Tibial nerve (tissue), 4 donors: Measurements from ENCODE around the gene LRWD1. TPM values are rescaled to one million over a fixed set of nuclear protein-coding genes. Genes with fewer than 3 reads are reported as not detected.
"Not testable (repeated sequence)": the region's sequence is repeated elsewhere in the genome, so short reads cannot be mapped to it uniquely, and the experiment has no call there.

Experiments used
- DNase-seq, 2 donors: peaks; one replicate each; pipeline ENCODE4 v3.0.0-alpha.2; 2019; ENCODE audit warnings: low spot score in 2 of 2
- H3K27ac ChIP-seq, 4 donors: fragments of 200-600 bp; sonication (generic) in 3 of 4; one replicate each; pipeline ENCODE4 v1.5.1; 2017 to 2019; ENCODE audit warnings: mild to moderate bottlenecking in 1 of 4
- H3K27me3 ChIP-seq, 2 donors: fragments of 200-600 bp; sonication (generic) in 1 of 2; one replicate each; pipeline versions ENCODE4 v1.5.1 to v1.6.0; 2017 to 2019
- H3K36me3 ChIP-seq, 3 donors: fragments of 200-600 bp; sonication (generic); one replicate each; pipeline ENCODE4 v1.5.1; 2018 to 2019
- H3K4me1 ChIP-seq, 4 donors: fragments of 200-600 bp; sonication (generic) in 3 of 4; one replicate each; pipeline ENCODE4 v1.5.1; 2017 to 2019
- H3K4me3 ChIP-seq, 4 donors: fragments of 200-600 bp; sonication (generic) in 3 of 4; one replicate each; pipeline ENCODE4 v1.5.1; 2017 to 2019; ENCODE audit warnings: mild to moderate bottlenecking in 1 of 4, moderate library complexity in 1 of 4
- H3K9me3 ChIP-seq, 4 donors: fragments of 200-600 bp; sonication (generic) in 3 of 4; one replicate each; pipeline ENCODE4 v1.5.1; 2017 to 2019
- EP300 ChIP-seq, 2 donors: sonication (generic); formaldehyde crosslinking; IDR thresholded peaks; one replicate each; pipeline ENCODE4 v1.6.1; 2017; ENCODE audit warnings: antibody characterized with exemption in 2 of 2, mild to moderate bottlenecking in 1 of 2
- POLR2A ChIP-seq, 2 donors: fragments of 450-650 bp; IDR thresholded peaks; one replicate each; pipeline ENCODE4 v1.6.1; 2017; ENCODE audit warnings: antibody characterized with exemption in 2 of 2, mild to moderate bottlenecking in 2 of 2, moderate library complexity in 2 of 2
- WGBS, 2 donors: methylation state at CpG; one replicate each; pipeline ENCODE4 v1.1.5; 2018; 5-methylcytosine and 5-hydroxymethylcytosine counted together
- total RNA-seq, 4 donors: library from RNA; depleted of rRNA; stranded (reverse); fragments of >200 nt; gene quantifications; one replicate each; pipeline ENCODE4 v1.1.0, GENCODE V29; 2016
- TF ChIP-seq, protein P1 (sequence below), 5 experiments: fragments of 200-600 bp in 3 of 5; fragments of 450-650 bp in 2 of 5; sonication (generic) in 3 of 5; IDR thresholded peaks; one replicate each; pipeline ENCODE4 v1.5.1; 2016 to 2019; ENCODE audit warnings: antibody characterized with exemption in 5 of 5, mild to moderate bottlenecking in 3 of 5, moderate library complexity in 2 of 5

LRWD1 gene
- total RNA-seq, 4 donors from 2014 or later, result 14.6 to 41.4 (median 28.2) TPM

GRCh38 chr7:102478314-102479208, 13.8 kb downstream of the LRWD1 start, which contains the start of gene POLR2J:
TSS of gene POLR2J (minus strand) at chr7:102478922. CDS start at chr7:102478860, 62 bp downstream.
- H3K27ac ChIP-seq, result peak within 1 kb of the TSS in 2 of 4 donors; percentile 50 to 66
- peak within 1 kb of the TSS; percentile 40 to 60 (median 46) for H3K4me3 ChIP-seq
- peaks cover 0 to 12% (median 0%) of the 10 kb centered on the region in 3 donors for H3K36me3 ChIP-seq
- peak; percentile 43 to 89 for DNase-seq
- TF ChIP-seq EP300 (IDR thresholded peaks at IDR 0.05), result peak in 1 of 2 donors; percentile 57
- TF ChIP-seq, protein P1, sequence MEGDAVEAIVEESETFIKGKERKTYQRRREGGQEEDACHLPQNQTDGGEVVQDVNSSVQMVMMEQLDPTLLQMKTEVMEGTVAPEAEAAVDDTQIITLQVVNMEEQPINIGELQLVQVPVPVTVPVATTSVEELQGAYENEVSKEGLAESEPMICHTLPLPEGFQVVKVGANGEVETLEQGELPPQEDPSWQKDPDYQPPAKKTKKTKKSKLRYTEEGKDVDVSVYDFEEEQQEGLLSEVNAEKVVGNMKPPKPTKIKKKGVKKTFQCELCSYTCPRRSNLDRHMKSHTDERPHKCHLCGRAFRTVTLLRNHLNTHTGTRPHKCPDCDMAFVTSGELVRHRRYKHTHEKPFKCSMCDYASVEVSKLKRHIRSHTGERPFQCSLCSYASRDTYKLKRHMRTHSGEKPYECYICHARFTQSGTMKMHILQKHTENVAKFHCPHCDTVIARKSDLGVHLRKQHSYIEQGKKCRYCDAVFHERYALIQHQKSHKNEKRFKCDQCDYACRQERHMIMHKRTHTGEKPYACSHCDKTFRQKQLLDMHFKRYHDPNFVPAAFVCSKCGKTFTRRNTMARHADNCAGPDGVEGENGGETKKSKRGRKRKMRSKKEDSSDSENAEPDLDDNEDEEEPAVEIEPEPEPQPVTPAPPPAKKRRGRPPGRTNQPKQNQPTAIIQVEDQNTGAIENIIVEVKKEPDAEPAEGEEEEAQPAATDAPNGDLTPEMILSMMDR (IDR thresholded peaks at IDR 0.05), result peak; percentile 29 to 68 (median 66)
- TF ChIP-seq POLR2A (IDR thresholded peaks at IDR 0.05), result peak in 1 of 2 donors; percentile 29
- WGBS, 2 donors, result 0% methylated on average over 1 to 6 of the region's 72 CpGs
- not testable (repeated sequence) for H3K4me1 ChIP-seq, H3K27me3 ChIP-seq, H3K9me3 ChIP-seq

DNA sequence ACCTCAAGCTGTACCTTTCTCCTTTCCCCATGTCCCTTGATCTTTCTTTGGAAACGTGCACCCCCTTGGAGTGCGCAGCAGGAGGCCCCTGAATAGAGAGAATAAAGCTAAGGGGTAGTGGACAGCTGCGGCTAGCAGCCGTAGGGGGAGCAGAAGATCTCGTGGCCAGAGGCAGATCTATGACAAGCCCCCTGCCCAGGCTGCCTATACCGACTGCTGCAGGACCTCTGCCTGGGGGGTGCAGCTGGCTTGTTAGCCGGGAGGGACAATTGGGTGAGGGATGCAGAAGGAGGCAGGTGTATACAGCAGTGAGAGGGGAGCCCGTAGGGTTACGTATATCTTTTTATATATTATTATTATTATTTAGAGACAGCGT, 14.4 kb downstream of the LRWD1 start:
- not testable (repeated sequence) for H3K4me1 ChIP-seq, H3K36me3 ChIP-seq, H3K9me3 ChIP-seq, H3K27me3 ChIP-seq, H3K4me3 ChIP-seq, DNase-seq, H3K27ac ChIP-seq
- WGBS, 2 donors, result 33 to 57% methylated on average over 1 of the region's 10 CpGs

DNA sequence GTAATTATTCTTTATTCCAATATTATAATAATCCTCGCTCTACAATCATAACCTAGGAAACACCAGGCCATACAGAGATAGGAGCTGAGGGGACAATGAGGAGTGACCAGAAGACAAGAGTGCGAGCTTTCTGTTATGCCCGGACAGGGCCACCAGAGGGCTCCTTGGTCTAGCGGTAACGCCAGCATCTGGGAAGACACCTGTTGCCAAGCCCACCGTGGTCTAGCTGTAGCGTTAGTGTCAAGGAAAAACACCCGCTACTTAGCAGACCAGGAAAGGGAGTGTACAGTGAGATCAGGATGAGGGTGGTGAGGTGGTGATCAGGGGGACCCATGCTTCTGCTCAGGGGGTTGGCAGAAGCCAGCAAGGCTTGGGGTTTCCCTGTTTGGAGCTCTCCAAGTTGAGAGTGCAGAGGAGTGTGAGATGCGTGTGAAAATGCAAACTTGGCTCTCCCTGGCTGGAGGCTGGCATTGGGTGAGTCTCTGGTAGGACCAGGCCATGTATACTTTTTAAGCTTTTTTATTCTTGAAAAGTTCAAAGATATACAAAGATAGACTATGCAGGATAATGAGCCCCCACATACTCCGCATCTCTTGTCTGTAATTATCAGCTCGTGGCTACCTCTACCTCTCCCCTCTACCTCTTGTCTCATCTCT, 15.3 kb downstream of the LRWD1 start:
- H3K4me3 ChIP-seq, H3K27ac ChIP-seq, H3K36me3 ChIP-seq, H3K27me3 ChIP-seq, H3K4me1 ChIP-seq, H3K9me3 ChIP-seq: not testable (repeated sequence)
- DNase-seq, result peak; percentile 10 to 54
- 3 to 10% methylated on average over 8 to 9 of the region's 11 CpGs for WGBS, 2 donors
- TF ChIP-seq, protein P1 (IDR thresholded peaks at IDR 0.05), result peak in 4 of 5 experiments; percentile 32 to 71 (median 46)

- H3K27ac ChIP-seq, H3K4me3 ChIP-seq, H3K9me3 ChIP-seq, H3K27me3 ChIP-seq, H3K36me3 ChIP-seq, DNase-seq, H3K4me1 ChIP-seq: not testable (repeated sequence)
- no CpG with 5 or more reads among the region's 10 CpGs for WGBS, 2 donors
Observed at GRCh38 chr7:102481962-102482361, 17.2 kb downstream of the LRWD1 start.

GRCh38 chr7:102484317-102484716, 19.5 kb downstream of the LRWD1 start:
- H3K4me1 ChIP-seq, H3K9me3 ChIP-seq, H3K4me3 ChIP-seq, H3K36me3 ChIP-seq, H3K27me3 ChIP-seq, H3K27ac ChIP-seq, DNase-seq: not testable (repeated sequence)
- WGBS, 2 donors, result no CpG with 5 or more reads among the region's 5 CpGs

GRCh38 chr7:102490529-102491075, 25.8 kb downstream of the LRWD1 start:
- H3K4me1 ChIP-seq, H3K27me3 ChIP-seq, H3K36me3 ChIP-seq, H3K4me3 ChIP-seq, H3K9me3 ChIP-seq, H3K27ac ChIP-seq: not testable (repeated sequence)
- peak; percentile 2 to 14 for DNase-seq
- 43 to 76% methylated on average over 2 to 3 of the region's 12 CpGs for WGBS, 2 donors

GRCh38 chr7:102493220-102493935, 28.6 kb downstream of the LRWD1 start:
- H3K9me3 ChIP-seq, H3K27ac ChIP-seq, H3K4me1 ChIP-seq, H3K27me3 ChIP-seq, DNase-seq, H3K36me3 ChIP-seq, H3K4me3 ChIP-seq: not testable (repeated sequence)
- no CpG with 5 or more reads among the region's 33 CpGs for WGBS, 2 donors

DNA sequence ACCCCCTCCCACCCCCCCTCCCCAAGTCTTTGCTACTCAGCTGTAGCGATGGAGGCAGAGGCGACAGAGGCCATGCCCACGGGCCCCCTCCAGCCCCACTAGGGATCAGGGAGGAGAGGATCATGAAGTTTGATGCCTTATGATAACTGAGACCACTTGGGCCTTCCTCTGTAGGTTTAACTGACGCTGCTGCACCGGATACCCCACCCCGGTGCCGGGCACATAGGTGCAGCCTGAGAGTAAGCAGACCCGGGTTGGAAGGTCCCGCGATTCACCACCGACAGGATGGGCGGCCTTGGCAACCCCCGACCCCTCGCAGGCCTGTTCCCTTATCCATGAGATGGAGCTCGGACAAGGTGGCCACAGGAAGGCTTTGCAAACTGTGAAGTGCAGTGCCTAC, 29.2 kb downstream of the LRWD1 start:
- Histone ChIP-seq H3K27ac (peak overlapping the region in 2 of 4 donors; percentile 62 to 82), H3K4me3 (peak overlapping the region in 2 of 4 donors; percentile 18 to 40)
- no CpG with 5 or more reads among the region's 15 CpGs for WGBS, 2 donors
- H3K9me3 ChIP-seq, H3K36me3 ChIP-seq, H3K4me1 ChIP-seq, H3K27me3 ChIP-seq: not testable (repeated sequence)
- peak in 1 of 2 donors; percentile 4 for DNase-seq

GRCh38 chr7:102494473-102495149, 29.8 kb downstream of the LRWD1 start:
- not testable (repeated sequence) for DNase-seq, H3K4me1 ChIP-seq, H3K36me3 ChIP-seq, H3K4me3 ChIP-seq, H3K27ac ChIP-seq, H3K9me3 ChIP-seq, H3K27me3 ChIP-seq
- whole genome bisulfite sequencing, 2 donors, result no CpG with 5 or more reads among the region's 67 CpGs

- WGBS, 2 donors, result 86% methylated on average over 3 of the region's 10 CpGs; no CpG with 5 or more reads in 1 of the 2 donors
- not testable (repeated sequence) for DNase-seq
Observed at GRCh38 chr7:102496861-102497260, 32.1 kb downstream of the LRWD1 start.

More at GRCh38 chr7:102496861-102497260, 32.1 kb downstream of the LRWD1 start:
- H3K27ac ChIP-seq, H3K36me3 ChIP-seq, H3K27me3 ChIP-seq, H3K9me3 ChIP-seq, H3K4me3 ChIP-seq, H3K4me1 ChIP-seq: not testable (repeated sequence)
